HEK293 (cell line): ENCODE results near the gene GORAB.

Experiments used
- CTCF ChIA-PET: fragments of 350-600 bp; formaldehyde crosslinking; extraction: SDS; loops from one replicate; lab custom pipeline; 2021; ENCODE audit warnings: antibody characterized with exemption; lab: Yijun Ruan, JAX
- POLR2A ChIA-PET: fragments of 300-600 bp; formaldehyde crosslinking; extraction: SDS; loops from one replicate; lab custom pipeline; 2020; ENCODE audit warnings: antibody characterized with exemption, inconsistent platforms; lab: Yijun Ruan, JAX
- H3K27ac ChIP-seq: fragments of 200-500 bp; sonication (Bioruptor generic); 2 replicates; pipeline ENCODE4 v1.5.1; 2014; ENCODE audit warnings: low read depth, low read length, control low read depth, inconsistent platforms; ENCODE audit errors: extremely low read depth
- H3K36me3 ChIP-seq, 2 experiments: fragments of 200-500 bp in 1 of 2; sonication (Bioruptor generic) in 1 of 2; 1 replicate in 1 of 2; 2 replicates in 1 of 2; pipeline ENCODE4 v1.5.1; 2014 to 2017; ENCODE audit warnings: inconsistent platforms in 2 of 2, low read length in 2 of 2; ENCODE audit not compliant: control insufficient read depth in 2 of 2, insufficient read depth in 1 of 2
- H3K4me1 ChIP-seq: fragments of 200-500 bp; sonication (Bioruptor generic); 2 replicates; pipeline ENCODE4 v1.5.1; 2014; ENCODE audit warnings: mild to moderate bottlenecking, low read length, inconsistent platforms; ENCODE audit not compliant: control insufficient read depth, insufficient read depth
- H3K4me3 ChIP-seq: 2 replicates; pipeline ENCODE4 v1.5.1; 2011; ENCODE audit warnings: low read depth, mild to moderate bottlenecking, control low read depth, low read length, moderate library complexity
- H3K9me3 ChIP-seq: fragments of 200-500 bp; sonication (Bioruptor generic); 2 replicates; pipeline ENCODE4 v1.5.1; 2014; ENCODE audit warnings: low read depth, low read length, inconsistent platforms; ENCODE audit not compliant: control insufficient read depth, insufficient read depth
- GLIS2 ChIP-seq: fragments of 450-650 bp; formaldehyde crosslinking; IDR thresholded peaks from 2 replicates; pipeline ENCODE4 v1.5.1; 2016; ENCODE audit warnings: missing biosample characterization, missing genetic modification characterization
- KLF10 ChIP-seq: fragments of 450-650 bp; IDR thresholded peaks from 2 replicates; pipeline ENCODE4 v1.5.1; 2018; ENCODE audit warnings: missing biosample characterization, mild to moderate bottlenecking, missing genetic modification characterization
- KLF9 ChIP-seq: fragments of 450-650 bp; formaldehyde crosslinking; IDR thresholded peaks from 2 replicates; pipeline ENCODE4 v1.5.1; 2016; ENCODE audit warnings: missing biosample characterization, missing genetic modification characterization, low read depth
- SP7 ChIP-seq: fragments of 450-650 bp; formaldehyde crosslinking; IDR thresholded peaks from 2 replicates; pipeline ENCODE4 v1.5.1; 2016; ENCODE audit warnings: missing biosample characterization, missing genetic modification characterization
- ZBTB20 ChIP-seq: fragments of 450-650 bp; formaldehyde crosslinking; IDR thresholded peaks from 2 replicates; pipeline ENCODE4 v1.5.1; 2016; ENCODE audit warnings: missing biosample characterization, missing genetic modification characterization
- ZFP41 ChIP-seq: fragments of 450-650 bp; formaldehyde crosslinking; IDR thresholded peaks from 2 replicates; pipeline ENCODE4 v1.5.1; 2016; ENCODE audit warnings: missing biosample characterization, missing genetic modification characterization, borderline replicate concordance
- ZFP69B ChIP-seq: fragments of 450-650 bp; formaldehyde crosslinking; IDR thresholded peaks from 2 replicates; pipeline ENCODE4 v1.5.1; 2016; ENCODE audit warnings: missing biosample characterization, missing genetic modification characterization
- ZNF19 ChIP-seq: fragments of 450-650 bp; formaldehyde crosslinking; IDR thresholded peaks from 2 replicates; pipeline ENCODE4; 2016; ENCODE audit warnings: missing biosample characterization, missing genetic modification characterization, low read depth
- ZNF354C ChIP-seq: fragments of 450-650 bp; formaldehyde crosslinking; IDR thresholded peaks from 2 replicates; pipeline ENCODE4 v1.5.1; 2016; ENCODE audit warnings: missing biosample characterization, missing genetic modification characterization, low read depth, borderline replicate concordance
- ZNF391 ChIP-seq: fragments of 450-650 bp; formaldehyde crosslinking; IDR thresholded peaks from 2 replicates; pipeline ENCODE4 v1.5.1; 2016; ENCODE audit warnings: low read depth, missing biosample characterization, missing genetic modification characterization, borderline replicate concordance
- ZNF433 ChIP-seq: fragments of 450-650 bp; formaldehyde crosslinking; IDR thresholded peaks from 2 replicates; pipeline ENCODE4 v1.5.1; 2016; ENCODE audit warnings: missing biosample characterization, missing genetic modification characterization, low read depth
- ZNF529 ChIP-seq: fragments of 450-650 bp; formaldehyde crosslinking; IDR thresholded peaks from 2 replicates; pipeline ENCODE4 v1.5.1; 2017; ENCODE audit warnings: missing genetic modification characterization, missing biosample characterization; ENCODE audit not compliant: insufficient replicate concordance
- TF ChIP-seq, protein P1 (sequence below): fragments of 450-650 bp; formaldehyde crosslinking; IDR thresholded peaks from 2 replicates; pipeline ENCODE4 v1.5.1; 2016; ENCODE audit warnings: missing biosample characterization, missing genetic modification characterization
- TF ChIP-seq, protein P2 (sequence below): fragments of 450-650 bp; formaldehyde crosslinking; IDR thresholded peaks from 2 replicates; pipeline ENCODE4 v1.5.1; 2017; ENCODE audit warnings: missing biosample characterization, missing genetic modification characterization
- TF ChIP-seq, protein P3 (sequence below): sonication (generic); formaldehyde crosslinking; IDR thresholded peaks from 2 replicates; pipeline ENCODE4 v1.8.1; 2022; ENCODE audit warnings: mild to moderate bottlenecking, moderate library complexity, missing genetic modification reagents
- TF ChIP-seq, protein P4 (sequence below): fragments of 450-650 bp; formaldehyde crosslinking; IDR thresholded peaks from 2 replicates; pipeline ENCODE4 v1.5.1; 2016; ENCODE audit warnings: missing biosample characterization, missing genetic modification characterization
- TF ChIP-seq, protein P5 (sequence below): fragments of 450-650 bp; formaldehyde crosslinking; IDR thresholded peaks from 2 replicates; pipeline ENCODE4 v1.5.1; 2016; ENCODE audit warnings: missing biosample characterization, missing genetic modification characterization

The GORAB gene

DNA sequence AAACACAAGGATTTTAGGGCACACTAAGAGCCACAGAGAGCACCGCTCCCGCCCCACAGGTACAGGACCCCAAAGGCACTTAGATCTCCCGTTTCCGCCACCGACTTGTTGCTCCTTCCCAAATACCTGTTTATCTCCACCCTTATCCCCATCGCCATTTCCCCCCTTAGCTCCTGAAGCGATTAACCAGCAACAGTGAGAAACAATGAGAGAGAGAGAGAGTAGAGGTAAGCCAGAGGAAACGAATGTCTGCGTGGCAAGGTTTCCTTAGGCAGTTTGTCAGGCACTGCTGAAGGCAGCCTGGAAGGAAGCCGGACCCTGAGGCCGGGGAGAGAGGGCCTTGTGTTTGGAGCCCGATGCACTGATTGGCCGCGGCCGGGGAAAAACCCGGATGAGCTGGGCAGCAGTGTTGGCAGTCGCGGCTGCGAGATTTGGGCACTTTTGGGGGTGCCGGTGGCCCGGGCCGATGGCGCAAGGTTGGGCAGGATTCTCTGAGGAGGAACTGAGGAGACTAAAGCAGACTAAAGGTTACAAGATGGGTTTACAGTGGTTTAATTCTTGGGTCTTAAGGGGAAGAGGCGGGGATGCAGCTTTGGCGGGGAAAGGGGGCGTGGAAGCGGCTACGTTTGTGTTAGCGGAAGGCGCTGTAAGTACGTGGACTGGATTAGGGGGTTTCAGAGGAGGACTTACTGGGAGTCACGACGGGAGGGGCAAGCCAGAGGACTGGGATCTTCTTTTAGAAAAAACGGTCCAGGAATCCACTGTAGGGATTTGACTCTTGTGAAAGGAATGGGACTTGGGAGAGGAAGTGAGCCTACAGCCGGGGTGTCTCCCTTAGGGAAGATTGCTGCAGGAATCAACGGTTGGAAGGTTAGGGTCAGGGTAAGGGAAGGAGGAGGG lies at the start of gene GORAB (continued):
- TF ChIP-seq ZNF19 (tag by site-specific recombination): no peak
- TF ChIP-seq ZNF354C (tag by site-specific recombination): no peak
- TF ChIP-seq ZNF391 (tag by site-specific recombination): peak; percentile 27; the same call in 1 of the 2 replicates
- peak; percentile 76 for TF ChIP-seq SP7 (tag by site-specific recombination)
- TF ChIP-seq, protein P1, sequence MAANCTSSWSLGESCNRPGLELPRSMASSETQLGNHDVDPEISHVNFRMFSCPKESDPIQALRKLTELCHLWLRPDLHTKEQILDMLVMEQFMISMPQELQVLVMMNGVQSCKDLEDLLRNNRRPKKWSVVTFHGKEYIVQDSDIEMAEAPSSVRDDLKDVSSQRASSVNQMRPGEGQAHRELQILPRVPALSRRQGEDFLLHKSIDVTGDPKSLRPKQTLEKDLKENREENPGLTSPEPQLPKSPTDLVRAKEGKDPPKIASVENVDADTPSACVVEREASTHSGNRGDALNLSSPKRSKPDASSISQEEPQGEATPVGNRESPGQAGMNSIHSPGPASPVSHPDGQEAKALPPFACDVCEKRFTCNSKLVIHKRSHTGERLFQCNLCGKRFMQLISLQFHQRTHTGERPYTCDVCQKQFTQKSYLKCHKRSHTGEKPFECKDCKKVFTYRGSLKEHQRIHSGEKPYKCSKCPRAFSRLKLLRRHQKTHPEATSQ (tag by site-specific recombination): peak; percentile 51; the same call in 1 of the 2 replicates
- TF ChIP-seq, protein P2, sequence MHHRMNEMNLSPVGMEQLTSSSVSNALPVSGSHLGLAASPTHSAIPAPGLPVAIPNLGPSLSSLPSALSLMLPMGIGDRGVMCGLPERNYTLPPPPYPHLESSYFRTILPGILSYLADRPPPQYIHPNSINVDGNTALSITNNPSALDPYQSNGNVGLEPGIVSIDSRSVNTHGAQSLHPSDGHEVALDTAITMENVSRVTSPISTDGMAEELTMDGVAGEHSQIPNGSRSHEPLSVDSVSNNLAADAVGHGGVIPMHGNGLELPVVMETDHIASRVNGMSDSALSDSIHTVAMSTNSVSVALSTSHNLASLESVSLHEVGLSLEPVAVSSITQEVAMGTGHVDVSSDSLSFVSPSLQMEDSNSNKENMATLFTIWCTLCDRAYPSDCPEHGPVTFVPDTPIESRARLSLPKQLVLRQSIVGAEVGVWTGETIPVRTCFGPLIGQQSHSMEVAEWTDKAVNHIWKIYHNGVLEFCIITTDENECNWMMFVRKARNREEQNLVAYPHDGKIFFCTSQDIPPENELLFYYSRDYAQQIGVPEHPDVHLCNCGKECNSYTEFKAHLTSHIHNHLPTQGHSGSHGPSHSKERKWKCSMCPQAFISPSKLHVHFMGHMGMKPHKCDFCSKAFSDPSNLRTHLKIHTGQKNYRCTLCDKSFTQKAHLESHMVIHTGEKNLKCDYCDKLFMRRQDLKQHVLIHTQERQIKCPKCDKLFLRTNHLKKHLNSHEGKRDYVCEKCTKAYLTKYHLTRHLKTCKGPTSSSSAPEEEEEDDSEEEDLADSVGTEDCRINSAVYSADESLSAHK (tag by site-specific recombination): 0 out of 2 replicates have a peak, but pooled peaks have one; percentile 15
- TF ChIP-seq ZFP41: no peak
- TF ChIP-seq, protein P3, sequence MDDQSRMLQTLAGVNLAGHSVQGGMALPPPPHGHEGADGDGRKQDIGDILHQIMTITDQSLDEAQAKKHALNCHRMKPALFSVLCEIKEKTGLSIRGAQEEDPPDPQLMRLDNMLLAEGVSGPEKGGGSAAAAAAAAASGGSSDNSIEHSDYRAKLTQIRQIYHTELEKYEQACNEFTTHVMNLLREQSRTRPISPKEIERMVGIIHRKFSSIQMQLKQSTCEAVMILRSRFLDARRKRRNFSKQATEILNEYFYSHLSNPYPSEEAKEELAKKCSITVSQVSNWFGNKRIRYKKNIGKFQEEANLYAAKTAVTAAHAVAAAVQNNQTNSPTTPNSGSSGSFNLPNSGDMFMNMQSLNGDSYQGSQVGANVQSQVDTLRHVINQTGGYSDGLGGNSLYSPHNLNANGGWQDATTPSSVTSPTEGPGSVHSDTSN: no peak
- TF ChIP-seq, protein P4, sequence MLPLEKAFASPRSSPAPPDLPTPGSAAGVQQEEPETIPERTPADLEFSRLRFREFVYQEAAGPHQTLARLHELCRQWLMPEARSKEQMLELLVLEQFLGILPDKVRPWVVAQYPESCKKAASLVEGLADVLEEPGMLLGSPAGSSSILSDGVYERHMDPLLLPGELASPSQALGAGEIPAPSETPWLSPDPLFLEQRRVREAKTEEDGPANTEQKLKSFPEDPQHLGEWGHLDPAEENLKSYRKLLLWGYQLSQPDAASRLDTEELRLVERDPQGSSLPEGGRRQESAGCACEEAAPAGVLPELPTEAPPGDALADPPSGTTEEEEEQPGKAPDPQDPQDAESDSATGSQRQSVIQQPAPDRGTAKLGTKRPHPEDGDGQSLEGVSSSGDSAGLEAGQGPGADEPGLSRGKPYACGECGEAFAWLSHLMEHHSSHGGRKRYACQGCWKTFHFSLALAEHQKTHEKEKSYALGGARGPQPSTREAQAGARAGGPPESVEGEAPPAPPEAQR: no peak
- TF ChIP-seq GLIS2 (tag by site-specific recombination): peak; percentile 40
- peak; percentile 97 for TF ChIP-seq KLF9 (tag by site-specific recombination)

DNA sequence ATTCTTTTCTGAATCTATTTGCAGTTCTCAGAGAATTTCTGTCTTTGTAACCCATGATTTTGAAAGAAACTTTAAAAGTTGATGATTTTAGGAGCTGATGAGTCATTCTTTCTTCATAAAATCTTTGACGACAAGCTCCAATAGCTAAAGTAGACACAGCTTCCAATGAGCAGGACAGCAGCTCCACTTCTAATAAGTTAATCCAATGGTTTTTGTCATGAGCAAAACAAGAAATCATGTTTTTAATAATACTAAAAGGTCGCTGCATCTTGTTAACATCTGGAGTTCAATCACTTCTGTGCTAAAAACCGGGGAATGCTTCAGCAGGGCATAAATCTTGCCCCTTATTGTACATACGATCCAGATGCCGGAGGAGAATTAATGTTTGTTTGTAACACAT lies 48.9 kb upstream of the GORAB start:
- Histone ChIP-seq H3K27ac (no peak overlapping the region), H3K4me1 (no peaks in the 10 kb centered on the region), H3K36me3 (no peaks in the 10 kb centered on the region), H3K4me3 (no peak overlapping the region), H3K9me3 (no peaks in the 10 kb centered on the region)
- TF ChIP-seq ZFP41 (no peak), ZFP69B (tag by site-specific recombination) (no peak), ZNF529 (tag by site-specific recombination) (no peak), ZBTB20 (tag by site-specific recombination) (no peak), KLF10 (tag by site-specific recombination) (no peak), ZNF433 (tag by site-specific recombination) (no peak)
- TF ChIP-seq, protein P5, sequence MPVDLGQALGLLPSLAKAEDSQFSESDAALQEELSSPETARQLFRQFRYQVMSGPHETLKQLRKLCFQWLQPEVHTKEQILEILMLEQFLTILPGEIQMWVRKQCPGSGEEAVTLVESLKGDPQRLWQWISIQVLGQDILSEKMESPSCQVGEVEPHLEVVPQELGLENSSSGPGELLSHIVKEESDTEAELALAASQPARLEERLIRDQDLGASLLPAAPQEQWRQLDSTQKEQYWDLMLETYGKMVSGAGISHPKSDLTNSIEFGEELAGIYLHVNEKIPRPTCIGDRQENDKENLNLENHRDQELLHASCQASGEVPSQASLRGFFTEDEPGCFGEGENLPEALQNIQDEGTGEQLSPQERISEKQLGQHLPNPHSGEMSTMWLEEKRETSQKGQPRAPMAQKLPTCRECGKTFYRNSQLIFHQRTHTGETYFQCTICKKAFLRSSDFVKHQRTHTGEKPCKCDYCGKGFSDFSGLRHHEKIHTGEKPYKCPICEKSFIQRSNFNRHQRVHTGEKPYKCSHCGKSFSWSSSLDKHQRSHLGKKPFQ (tag by site-specific recombination): no peak
- POLR2A ChIA-PET: no interaction called here
- CTCF ChIA-PET: interaction anchor here (0.7 to 1.1 kb wide), 2 partner anchors 12 to 555 kb away, joined by 3 to 5 read pairs; no protein-coding TSS in a partner anchor
